Measurements from ENCODE around the gene CFAP61.

Gene CFAP61

DNA sequence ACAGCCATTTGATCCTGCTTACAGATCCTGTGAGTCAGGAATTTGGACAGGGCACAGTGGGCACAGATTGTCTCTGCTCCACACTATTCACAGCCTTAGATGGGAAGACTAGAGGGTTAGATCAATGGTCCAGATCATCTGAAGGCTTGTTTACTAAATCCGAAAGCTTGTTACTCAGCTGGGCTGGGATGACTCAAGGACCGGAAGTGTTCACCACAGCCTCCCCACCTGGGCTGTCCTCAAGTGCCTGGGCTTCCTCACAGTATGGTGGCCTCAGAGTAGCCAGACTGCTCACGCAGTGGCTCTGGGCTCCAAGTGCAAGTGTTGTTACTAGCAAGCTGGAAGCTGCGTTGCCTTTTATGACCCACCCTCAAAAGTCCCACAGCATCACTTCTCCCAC, 240.1 kb downstream of the CFAP61 start:
- DNase-seq = no peak

DNA sequence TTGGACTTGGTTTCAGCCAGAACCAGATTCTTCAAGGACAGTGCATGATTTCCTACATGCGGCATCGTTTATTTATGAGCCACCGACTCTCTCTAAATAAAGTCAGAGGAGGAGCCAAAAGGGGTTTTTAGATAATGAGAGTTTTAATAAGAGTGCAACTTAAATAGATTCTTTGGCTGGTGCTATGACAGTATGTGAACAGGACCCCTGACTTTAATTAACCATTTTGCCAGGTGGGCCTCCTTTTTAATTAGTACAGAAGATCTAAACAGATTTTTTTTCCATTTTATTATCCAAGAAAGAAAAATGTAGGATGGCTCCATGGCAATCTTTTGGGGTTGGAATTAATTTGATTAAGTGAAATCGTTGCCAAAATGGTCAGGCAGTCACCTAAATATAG, 240.8 kb downstream of the CFAP61 start:
- no peak for DNase-seq

DNA sequence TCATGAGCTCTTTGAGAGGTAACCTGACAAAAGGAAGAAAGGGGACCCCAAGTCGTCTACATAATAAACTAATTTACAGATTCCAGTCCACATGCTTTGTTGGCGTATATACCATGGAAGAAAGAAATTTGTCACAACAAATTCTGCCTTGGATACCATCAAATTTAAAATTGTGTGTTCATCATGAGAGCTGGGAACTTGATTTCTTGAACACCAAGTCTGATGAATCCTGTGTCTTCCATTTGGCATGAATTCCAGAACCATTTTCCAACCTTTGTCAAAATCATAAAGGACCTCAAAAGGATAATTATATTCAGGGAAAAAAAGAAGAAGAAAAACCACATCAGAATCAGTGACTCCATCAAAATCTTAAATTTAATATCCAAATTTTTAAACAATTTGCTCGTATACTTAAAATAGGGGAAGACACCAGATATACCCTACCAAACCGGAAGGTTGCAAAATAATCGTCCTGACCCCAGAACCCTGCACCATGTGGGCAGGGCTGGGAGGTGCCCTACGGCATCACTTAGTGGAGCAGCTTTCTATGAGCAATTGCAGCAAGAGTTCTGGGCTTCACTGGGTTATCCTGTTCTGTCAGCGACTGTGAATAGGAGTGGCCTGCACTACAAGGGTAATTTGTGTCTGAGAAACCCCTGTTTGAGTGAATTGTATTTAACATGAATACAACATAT, 241.5 kb downstream of the CFAP61 start:
- DNase-seq = no peak

DNA sequence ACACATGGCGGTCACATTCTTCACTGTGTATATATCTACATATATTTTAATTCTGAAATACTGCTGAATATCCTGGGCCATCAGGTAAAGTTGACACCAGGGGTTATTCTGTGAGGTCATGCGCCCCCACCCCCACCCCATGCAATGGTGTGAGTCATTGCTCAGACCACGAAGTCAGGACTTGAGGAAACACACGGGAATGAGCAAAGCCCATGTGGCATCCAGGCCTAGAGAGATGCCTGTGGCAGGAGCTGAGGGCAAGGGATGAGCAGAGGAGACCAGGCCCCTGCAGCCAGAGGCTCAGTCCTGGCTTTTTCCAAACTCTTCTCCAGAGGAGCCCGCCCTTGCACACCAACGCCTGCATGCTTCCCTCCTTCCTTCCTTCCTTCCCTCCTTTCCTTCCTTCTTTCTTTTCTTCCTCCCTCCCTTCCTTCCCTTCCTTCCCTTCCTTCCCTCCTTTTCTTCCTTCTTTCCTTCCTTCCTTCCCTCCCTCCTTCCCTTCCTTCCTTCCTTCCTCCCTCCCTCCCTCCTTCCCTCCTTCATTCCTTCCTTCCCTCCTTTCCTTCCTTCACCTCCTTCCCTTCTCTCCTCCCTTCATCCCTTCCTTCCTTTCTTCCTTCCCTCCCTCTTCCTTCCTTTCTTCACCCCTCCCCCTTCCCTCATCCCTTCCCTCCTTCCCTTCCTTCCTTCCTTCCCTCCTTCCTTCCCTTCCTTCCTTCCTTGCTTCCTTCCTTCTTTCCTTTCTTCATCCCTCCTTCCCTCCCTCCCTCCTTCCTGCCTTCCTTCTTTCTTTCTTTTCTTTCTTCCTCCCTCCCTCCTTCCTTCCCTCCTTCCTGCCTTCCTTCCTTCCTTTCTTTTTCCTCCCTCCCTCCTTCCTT, 243.5 kb downstream of the CFAP61 start:
- no peak for DNase-seq

DNA sequence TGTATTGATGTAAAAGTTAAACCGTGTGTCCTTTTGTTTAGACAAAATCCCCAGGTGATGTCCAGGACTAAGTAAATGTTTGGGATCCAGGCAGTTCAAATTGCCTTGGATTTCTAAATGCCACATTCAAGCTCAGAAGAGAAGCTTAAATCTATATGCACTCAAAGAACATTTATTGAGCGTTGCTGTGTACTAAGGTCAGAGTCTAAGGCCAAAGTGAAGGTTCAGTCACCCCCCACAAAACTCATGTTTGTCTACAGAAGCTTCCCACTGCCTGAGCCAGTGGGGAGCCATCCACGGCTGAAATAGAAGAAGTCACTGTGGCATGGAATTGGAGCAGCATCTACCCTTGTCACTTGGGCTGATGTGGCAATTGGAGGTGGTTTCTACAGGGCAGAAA, 244.8 kb downstream of the CFAP61 start:
- DNase-seq = no peak

DNA sequence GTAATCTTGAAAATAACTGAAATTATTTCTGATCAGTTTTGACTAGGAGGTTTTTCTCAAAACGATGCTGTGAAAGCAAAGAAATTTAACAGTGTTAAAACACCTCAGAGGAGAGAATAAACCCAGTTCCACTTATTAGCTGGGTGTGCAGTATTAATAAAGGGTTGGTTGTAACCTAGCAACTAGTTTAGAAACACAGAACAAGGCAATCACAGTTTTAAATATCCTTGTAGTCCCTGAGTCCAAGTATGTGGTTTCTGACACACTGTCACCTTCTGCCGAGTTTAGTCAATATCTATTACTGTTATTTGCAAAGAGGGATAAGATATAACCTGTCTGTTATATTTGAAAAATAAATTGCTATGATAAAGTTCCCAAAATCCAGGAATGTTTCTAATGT, 245.4 kb downstream of the CFAP61 start:
- no peak for DNase-seq

DNA sequence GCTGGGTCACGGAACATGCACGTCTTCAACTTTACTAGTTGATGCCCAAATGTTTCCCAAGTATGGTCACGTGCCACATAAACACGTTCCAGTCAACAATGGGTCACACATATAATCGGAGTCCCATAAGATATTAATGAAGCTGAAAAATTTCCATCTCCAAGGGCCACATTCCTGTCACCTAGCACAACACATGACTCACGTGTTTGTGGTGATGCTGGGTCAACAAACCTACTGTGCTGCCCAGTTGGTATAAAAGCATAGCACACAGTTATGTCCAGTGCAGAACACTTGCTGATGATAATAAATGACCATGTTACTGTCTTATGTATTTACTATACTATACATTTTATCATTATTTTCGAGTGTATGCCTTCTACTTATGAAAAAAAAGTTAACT, 247.6 kb downstream of the CFAP61 start:
- no peak for DNase-seq

DNA sequence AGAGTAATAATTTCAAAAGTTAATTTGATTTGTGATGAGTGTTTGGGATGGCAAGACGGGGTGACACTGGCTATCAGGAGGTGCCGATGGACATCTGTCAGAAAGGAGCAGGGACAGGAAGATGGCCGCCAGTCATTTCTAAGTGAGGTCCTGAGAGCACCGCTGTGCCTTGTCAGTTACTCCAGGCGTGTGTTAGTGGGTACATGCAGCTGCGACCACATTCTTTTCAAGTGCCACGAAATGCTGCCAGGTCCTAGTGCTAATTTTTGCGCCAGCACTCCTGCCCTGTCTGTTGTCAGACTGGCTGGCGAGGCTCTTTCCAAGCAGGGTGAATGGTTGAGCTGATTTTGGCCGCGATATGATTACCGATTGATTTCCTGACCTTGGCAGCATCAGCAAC, 251.0 kb downstream of the CFAP61 start:
- no peak for DNase-seq

DNA sequence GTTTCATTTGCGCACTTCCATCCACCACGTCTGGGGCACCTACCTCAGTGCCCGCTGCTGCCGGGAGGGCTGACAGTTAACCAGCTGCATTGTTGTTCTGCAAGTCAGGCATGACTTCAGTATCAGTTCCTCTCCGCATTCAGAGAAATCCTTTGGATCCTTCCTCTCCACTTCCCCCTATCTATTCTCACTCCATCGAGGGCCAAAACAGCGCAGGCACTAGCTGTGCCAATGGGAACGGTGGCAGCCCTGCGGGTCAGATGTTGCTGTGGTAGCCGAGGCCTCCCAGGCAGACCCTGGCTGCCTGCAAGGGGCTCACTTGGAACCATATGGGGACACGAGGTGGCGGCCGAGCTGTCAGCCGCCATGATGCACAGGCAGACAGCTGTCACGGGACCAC, 251.4 kb downstream of the CFAP61 start:
- DNase-seq = no peak

DNA sequence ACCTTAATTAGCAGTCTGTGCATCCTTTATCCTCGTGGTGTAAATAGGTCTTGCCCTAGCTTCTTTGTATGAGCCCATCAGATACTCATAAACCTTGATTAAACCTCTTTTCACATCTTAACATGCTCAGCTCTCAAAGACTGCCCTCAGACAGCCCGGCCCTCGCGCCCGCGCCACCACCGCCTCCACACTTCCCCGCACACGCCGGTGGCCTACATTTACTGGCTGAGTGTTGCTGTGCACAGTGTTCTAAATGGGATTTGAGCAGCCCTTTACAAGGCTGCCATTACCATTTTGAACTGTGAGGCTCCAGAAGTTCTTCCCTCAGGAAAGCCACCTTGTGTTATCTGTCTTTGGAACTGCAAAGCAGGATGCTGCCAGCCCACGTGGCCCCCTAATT, 252.6 kb downstream of the CFAP61 start:
- no peak for DNase-seq

DNA sequence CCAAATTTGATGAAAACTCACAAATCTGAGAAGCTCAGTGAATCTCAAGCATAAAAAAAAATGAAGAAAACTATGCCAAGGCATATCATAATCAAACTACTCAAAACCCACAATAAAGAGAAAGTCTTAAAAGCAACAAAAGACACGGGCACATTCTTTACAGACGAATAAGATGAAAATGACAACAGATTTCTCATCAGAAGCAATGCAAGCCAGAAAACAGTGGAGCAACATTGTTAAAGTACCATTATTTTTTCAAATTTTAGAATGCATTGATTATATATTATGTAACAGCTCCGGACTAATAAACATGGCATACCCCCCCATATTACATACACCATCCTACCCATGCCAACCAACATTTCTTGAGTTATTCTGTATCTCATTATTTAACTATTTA, 260.2 kb downstream of the CFAP61 start:
- DNase-seq = no peak

DNA sequence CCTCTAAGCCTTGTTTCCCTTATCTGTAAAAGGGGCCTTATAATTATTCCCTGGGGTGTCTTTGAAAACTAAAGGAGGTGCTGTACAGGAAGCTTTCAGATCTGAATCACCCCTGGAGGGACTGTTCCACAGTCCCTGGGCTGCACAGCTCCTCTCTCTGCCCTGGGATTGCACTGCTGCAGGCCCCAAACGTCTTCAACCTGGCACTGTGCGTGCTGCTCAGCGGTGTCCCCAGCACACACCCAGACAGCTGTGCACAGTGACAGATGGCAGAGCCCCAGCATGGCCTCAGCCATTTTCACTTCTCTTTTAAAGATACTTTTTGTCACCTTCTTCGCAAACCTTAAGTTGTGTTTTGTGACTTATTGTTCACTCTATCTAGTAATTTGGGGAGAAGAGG, 264.9 kb downstream of the CFAP61 start:
- DNase-seq = peak; percentile 69

DNA sequence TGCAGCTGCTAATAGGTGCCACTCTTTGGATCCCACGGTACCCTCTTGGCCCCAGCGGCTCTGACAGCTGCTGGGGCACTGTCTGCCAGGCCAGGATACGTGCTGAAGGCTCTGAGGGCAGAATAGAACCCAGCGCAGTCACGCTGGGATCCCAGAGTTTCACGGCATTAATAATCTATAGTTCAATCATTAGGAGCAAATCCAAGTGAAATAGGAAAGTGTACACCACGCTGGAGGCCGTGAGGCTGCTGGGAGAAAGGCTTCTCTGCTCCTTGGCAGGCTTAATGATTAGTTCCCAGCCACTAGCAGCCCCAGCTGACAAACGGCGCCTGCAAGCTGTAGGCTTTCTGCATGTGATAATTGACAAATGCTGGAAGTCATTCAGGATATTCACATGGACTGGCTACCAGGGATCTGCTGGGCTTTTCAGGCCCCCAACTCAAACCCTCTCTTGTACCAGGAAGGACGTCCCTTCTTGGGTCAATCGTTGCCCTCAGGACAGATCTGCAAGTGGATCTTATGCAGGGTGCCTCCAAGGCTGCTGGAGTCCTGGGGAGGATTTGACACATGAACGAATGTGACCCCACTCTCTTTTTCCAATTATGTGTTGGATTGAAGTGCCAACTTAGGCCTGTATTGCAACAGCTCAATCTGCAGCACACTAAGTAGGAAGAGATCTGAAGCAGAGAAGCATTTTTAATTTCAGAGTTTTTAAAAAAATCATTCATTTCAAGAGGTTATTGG, 265.5 kb downstream of the CFAP61 start:
- peak; percentile 70 for DNase-seq

DNA sequence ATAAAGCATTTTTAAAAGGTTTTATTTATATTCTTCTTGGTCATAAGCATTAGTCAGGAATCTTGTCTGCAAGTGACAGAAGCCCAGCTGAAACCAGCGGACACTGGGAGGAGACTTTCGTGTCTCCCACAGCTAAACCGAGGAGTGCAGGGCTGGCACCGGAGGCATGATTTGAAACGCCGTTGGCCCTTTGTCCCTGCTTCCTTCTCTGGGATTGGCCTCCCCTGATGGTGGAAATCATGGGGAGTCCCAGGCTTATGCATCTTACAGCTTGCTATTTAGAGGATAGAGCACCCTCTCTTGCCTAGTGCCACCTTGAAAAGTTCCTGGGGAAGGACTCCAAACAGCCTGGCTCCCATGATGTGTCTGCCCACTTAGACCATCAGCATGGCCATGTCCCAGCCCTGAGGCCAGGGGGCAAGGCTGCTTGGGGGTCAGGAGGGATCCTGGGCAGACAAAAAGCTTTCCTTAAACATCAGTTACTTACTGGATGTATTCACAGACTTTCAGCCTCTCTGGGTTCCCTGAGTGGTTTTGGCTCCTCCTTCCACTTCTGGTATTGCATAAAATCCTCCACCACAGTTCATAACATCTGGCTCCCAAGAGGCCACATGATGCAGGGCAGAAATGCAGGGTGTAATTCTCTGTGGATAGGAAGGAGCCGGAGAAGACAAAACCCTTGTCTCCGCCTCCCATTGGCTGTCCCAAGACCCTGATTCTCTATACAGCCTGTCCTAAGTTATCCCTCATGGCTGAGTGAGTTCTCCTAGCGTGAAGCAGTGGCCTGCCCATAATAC, 266.2 kb downstream of the CFAP61 start:
- peak; percentile 24 for DNase-seq

DNA sequence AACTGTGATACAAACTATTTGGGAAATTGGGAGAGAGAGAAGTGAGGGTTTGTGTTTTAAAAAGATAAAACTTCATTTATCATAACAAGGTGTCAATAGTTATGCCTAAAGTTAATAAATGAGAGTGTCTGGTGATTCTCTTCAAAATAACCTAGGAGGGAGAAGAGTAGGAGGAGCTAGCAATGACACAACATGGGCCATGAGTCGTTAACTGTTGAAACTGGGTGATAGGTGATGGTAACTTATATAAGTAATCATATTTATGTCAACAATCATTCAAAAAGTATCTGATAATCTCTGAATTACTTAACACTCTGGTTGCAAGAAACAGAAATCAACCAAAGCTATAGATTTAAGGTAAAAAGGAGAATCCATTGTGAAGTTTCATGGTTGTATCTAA, 268.8 kb downstream of the CFAP61 start:
- DNase-seq = no peak

DNA sequence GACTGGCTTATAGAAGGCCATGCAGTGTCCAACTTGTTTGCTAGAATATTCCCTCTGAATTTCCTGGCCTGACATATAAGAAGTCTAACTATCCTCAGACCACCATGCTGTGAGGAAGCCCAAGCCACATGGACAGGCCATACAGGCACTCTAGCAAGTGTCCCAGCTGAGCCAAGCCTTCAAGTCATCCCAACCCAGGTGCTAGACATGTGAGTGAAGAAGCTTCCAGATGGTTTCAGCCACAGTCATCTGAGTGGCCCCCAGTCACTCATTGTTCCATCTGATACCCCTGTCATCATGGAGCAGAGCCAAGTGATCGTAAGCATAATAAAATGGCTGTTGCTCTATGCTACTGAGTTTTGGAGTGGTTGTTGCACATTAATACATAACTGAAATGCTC, 269.6 kb downstream of the CFAP61 start:
- no peak for DNase-seq

DNA sequence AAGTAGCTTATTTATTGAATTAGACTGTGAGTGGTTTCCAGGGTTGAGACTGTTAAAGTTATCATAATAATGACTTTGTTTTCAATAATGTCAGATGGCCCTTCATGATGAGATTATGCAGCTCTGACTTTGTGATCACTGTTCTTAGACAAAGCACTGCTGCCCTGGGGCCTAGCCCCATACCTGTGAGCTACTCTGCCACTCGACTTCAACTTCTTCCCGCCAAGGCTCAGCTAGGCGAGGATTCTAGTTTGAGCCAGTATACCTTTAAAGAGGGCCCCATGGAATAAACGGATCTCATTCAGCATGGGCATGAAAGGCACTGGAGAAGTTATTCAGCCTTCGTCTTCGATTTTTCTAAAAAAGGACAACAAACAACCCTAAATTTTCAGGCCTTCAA, 270.6 kb downstream of the CFAP61 start:
- DNase-seq = no peak

DNA sequence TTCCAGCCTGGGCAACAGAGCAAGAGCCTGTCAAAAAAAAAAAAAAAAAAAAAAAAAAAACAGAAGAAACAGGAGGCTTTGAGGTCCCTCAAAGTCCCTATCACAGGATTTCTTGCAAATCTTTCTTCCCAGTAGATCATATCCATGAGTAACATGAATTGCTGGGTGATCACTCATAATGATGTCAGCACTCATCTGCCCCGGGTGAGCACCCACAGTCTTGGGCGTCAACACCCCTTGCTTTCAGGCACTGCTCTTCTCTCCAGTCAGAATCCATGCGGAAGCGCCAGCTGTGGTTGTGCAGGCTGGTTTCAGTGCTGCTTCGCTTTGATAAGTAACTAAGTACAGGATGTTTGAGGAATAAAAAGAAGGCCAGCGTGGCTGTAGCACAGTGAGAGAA, 275.4 kb downstream of the CFAP61 start:
- no peak for DNase-seq

DNA sequence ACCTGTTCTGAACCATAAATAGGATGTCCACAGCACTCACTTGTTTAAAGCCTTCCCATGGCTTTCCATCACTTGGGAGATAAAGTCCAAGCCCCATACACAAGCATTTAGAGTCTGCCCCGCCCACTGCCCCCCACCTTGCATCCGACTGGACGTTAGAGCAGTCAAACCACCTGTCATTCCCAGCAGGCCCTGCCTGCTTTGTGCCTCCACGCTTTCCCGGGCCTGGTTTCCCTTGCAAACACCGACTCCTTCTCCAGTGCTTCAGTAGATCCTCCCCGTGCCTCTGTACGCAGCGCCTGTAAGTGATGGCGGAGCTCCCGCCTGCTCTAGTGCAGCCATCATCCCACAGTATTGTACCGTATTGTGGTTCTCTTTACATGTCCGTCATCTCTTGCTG, 277.2 kb downstream of the CFAP61 start:
- no peak for DNase-seq

DNA sequence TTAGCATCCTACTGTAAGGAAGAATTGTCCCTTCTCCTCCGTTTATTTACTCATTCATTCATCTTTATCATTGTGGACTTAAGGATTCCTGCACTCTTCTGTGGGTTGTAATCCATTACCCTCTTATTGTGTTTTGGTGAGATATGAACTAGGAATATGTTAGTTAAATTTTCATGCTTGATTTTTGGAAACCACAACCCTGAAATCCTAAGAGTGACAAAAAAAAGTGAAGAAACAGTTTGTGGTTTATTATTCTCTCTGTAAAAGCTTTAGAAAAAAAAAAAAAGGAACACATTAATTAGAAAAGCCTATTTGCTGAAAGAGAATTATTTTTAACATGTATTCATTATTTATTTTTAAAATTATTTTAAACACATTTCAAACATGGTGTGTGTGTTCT, 278.8 kb downstream of the CFAP61 start:
- no peak for DNase-seq

DNA sequence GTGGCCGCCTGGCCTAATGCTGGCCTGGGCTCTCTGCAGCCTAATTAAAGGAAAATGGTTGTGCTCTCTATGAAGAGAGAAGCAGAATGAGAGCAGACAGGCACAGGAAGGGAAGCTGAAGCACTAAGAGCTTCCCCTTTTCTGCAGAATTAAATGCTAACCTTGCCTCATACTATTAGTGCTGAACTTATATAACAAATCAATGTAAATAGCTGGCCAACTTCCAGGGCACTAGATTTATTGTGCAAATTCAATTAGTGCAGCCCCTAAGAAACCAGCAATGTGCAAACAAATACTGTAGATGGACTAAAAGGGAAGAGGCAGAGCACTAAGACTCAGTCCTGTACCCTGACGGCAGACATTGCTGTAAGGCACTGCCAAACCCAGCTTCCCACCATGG, 279.5 kb downstream of the CFAP61 start:
- DNase-seq = no peak

DNA sequence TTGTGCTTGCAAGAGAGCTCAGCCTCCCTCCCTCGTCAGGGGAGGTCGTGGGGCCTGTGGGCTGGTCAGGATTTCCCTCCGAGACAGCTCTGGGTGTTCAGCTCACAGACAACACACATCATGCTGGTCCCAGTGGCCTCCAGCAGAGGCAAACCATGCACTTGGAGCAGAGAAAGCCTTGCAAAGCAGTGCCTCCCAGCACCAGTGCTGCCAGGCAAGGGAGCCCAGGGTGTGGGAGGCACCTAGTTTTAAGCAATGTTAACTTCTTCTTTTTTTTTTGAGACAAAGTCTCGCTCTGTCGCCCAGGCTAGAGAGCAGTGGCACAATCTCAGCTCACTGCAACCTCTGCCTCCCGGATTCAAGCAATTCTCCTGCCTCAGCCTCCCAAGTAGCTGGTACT, 281.5 kb downstream of the CFAP61 start:
- no peak for DNase-seq

DNA sequence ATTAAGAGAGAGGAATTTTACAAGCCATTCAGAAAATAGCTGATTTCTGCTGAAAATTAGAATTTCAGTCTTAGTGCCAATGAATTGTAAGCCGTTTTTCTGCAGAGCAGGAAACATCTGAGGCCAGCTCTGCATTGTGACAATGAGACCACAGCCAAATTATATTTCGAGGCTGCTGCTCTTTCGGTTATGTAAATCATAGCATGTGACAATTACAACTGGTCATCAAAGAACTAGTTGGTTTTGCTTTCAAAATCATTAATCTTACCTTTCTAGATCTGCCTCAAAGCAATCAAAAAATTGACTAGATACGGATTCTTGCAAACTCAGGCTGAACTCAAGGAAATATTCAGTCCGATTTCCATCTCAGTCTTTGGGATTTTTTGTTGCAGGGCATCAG, 282.2 kb downstream of the CFAP61 start:
- no peak for DNase-seq
